Measurements from ENCODE around the gene IFT25.

Gene IFT25

GRCh38 chr1:53927376-53927881 lies 18.1 kb downstream of the IFT25 start:
- DNase-seq (ENCODE audit: low read depth): no peak

DNA sequence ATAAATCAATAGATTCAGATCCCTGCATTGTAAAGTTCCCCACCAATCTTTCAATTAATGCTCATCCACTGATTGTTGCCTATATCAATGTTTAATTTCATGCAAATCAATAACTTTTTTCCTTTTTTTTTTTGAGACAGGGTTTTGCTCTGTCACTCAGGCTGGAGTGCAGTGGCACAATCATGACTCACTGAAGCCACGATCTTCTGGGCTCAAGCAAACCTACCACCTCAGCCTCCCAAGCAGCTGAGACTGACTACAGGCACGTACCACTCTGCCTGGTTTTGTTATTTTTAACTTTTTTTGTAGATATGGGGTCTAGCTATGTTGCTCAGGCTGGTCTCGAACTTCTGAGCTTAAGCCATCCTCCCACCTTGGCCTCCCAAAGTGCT lies 25.8 kb downstream of the IFT25 start:
- no peak for DNase-seq (ENCODE audit: low read depth)

DNA sequence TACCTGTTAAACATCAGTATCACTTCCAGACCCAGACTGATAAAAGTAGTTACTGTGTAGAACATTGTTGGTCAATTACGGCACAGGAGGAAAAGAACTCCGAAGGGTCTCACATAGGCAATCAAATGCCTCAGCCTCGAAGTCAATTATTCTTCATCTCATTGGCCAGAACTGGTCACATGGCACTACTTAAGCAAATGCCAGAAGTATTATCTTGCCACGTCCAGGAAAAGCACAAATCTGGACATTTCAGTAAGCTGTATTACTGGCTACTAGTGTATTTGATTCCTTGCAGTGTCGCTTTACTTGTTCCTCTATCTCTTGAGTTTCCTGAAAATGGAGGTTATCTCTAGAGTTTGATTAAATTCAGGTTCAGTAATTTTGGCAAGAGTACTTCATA lies 27.2 kb downstream of the IFT25 start:
- no peak for DNase-seq (ENCODE audit: low read depth)

DNA sequence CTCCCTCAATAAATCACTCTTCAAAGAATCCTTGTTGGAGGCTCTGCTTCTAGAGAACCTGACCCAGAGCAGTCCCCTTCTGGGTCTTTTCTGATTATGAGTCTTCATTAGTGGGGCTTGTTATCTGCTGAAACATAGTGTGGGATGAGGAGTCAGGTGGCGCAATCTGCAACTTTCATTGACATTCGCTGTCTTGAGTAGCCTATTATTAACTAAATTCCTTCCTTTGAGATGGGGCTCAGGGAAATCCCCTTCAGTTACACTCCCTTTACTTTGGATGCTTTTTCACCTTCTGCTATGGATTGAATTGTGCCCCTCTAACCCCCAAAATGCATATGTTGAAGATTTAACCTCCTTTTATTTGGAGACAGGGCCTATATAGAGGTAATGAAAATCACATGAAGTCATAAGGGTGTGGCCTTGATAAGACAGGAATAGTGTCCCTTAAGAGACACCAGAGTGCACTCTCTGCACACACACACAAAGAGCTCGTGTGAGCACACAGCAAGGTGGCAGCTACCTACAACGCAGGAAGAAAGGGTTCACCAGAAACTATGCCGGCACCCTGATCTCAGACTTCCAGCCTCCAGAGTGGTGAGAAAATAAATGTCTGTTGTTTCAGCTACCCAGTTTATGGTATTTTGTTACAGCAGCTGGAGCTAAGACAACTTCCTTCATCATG lies 32.0 kb downstream of the IFT25 start:
- DNase-seq (ENCODE audit: low read depth): no peak

DNA sequence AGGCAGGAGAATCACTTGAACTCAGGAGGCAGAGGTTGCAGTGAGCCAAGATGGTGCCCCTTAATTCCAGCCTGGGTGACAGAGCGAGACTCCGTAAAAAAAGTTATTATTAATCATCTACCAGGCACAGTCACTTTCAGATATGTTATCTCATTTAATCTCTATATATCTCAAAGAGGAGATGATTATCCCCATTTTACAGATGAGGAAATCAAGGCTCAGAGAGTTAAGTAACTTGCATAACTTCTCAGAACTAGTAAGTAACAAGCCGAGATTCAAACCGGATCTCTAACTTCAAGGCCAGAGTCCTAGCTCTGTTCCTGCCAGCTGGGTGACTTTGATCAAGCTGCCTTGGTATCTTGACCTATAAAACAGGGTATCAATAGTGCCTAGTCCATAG lies 34.1 kb downstream of the IFT25 start:
- DNase-seq (ENCODE audit: low read depth): no peak

GRCh38 chr1:53909946-53910345 lies 35.6 kb downstream of the IFT25 start:
- DNase-seq (ENCODE audit: low read depth): no peak

DNA sequence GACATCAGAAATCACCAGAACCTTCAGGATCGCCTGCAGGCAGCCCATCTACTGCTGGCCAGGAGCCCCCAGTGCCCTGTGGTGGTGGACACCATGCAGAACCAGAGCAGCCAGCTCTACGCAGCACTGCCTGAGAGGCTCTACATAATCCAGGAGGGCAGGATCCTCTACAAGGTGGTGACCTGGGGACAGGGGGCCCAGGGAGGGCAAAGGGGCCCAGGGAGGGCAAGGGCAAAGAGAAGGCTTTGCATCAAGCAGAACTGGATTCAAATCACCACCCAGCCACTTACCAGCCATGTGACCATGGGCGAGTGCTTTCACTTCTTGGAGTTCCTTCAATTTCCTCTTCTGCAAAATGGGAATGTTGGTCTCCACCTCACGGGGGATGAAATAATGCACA lies 39.4 kb downstream of the IFT25 start:
- DNase-seq (ENCODE audit: low read depth): no peak

DNA sequence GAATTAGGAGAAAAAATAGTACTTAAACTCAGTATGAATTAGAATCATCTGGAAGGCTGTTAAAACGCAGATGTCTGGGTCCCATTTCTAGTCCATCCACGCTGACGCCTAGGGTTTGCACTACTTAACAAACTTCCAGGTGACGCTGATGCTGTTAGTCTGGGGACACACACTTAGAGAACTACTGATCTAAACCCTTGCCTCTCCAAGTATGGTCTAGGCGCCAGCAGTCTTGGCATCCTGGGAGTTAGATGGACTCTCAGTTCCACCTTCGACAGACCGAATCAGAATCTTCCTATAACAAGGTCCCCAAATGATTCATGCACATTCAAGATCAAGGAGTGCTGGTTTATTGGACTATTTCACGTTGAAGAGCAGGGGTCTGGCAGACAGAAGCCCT lies 40.0 kb downstream of the IFT25 start:
- DNase-seq (ENCODE audit: low read depth): no peak

DNA sequence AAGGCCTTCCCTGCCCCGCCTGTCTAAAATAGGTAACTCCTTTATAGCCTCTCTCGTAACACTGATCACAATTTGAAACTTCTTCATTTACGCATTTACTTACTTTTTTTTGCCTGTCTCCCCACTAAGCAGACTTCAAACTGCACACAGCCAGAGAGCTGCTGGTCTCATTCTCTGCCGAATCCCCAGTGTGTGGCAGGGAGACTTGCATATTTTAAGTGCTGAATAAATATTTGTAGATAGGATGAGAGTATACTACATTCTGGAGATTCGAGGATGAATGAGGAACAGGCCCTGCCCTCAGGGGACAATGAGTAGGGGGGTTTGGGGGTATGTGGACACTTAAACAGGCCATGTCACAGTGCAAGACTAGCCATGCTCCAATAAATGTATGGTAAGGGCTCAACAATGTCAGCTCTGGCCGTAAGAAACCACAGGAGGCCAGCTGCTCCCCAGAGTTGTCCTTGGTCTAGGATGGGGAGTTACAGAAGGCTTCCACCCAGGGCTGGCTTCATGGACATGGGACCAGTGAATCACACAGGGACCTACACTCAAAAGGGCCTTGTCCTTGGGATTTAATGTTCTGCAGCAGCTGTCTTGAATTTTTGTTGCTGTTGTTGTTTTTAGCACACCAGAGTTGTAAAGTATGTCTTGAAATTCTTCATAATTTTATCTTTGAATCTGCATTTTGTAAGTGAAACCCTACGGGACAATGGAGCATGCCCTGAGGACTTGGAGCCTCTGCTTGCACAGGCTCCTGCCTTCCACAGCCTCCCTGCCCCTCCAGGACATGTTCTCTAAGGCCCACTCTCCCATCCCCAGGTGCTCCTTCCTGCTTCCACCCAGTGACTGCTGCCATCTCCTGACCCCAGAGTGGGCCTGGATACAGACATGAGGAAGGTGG lies 43.0 kb downstream of the IFT25 start:
- DNase-seq (ENCODE audit: low read depth): no peak

DNA sequence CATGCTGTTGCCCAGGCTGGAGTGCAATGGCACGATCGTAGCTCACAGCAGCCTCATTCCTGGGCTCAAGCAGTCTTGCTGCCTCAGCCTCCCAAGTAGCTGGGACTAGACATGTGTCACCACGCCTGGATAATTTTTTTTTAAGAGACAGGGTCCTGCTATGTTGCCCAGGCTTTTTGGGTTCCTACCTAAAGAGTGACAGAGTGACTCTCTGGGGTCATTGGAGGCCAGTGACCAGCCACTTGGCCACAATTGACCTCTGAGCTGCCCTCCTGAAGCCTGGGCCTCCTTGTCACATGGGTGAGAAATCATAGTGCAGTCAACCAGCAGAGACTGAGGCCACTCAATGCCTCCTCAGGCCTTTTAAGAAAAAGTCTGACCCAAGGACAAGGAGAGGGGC lies 45.8 kb downstream of the IFT25 start:
- DNase-seq (ENCODE audit: low read depth): no peak

DNA sequence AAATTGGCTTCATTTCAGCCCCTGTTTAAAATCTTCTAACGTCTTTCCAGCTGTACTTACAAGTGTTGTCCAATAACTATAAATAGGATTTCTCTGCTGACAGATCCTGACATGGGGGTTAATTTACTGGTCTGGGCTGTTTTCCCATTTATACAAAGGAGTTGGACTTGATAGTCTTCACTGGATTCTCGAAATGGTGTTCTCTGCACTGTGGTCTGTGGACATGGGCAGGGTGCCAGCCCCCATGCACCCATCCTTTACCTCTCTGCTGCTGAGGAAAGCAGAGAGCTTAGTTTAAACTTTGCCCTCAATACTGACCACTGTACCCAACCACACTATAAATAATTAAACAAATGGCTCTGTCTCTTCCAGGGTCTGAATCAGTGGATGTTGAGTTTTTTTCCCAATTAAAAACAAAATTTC lies 46.3 kb downstream of the IFT25 start:
- no peak for DNase-seq (ENCODE audit: low read depth)

DNA sequence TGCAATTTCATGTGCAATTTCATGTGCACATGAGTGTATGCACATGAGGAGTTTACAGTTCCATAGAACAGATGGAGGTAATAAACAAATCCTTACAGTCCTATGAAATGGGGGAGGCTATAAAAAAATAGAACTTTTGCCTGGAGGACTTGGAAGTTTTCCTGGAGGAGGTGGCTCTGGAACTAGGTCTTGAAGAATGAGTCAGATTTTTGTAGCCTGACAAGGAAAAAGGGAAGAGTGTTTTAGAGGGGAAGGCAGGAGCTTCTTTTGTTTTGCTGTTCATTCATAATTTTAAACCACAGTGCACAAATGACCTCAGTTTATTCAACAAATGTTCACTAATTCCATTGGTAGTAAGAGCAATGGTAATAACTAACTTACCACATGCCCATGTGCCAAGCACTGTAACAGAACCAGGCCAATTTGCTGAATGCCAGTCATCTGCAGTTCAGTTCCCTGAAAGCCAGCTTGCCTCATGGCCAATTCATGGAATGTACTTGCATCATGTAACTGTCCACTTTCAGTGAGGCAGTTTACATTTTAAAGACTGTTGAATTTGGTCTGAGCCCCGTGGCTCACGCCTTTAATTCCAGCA lies 48.8 kb downstream of the IFT25 start:
- no peak for DNase-seq (ENCODE audit: low read depth)

- DNase-seq (ENCODE audit: low read depth): no peak
Observed at GRCh38 chr1:53895421-53895820, 50.1 kb downstream of the IFT25 start.

- no peak for DNase-seq (ENCODE audit: low read depth)
Observed at GRCh38 chr1:53894644-53895043, 50.9 kb downstream of the IFT25 start.

DNA sequence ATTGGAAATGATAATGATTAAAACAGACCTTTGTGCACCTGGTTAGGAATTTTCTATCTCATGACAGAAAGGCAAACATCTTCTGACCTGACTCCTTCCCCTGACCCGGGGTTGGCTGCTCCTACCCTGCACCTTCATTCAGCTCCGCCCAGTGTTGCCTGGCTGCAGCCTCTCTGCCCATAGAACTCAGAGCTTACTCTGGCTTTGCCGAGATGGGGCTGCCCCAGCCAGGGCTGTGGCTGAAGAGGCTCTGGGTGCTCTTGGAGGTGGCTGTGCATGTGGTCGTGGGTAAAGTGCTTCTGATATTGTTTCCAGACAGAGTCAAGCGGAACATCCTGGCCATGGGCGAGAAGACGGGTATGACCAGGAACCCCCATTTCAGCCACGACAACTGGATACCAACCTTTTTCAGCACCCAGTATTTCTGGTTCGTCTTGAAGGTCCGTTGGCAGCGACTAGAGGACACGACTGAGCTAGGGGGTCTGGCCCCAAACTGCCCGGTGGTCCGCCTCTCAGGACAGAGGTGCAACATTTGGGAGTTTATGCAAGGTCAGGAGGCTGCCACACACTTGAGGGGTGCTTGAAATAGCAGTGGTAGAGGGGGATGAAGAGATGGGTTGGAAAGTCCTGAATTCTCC lies 51.4 kb downstream of the IFT25 start, which contains the start of gene DIO1:
Gene DIO1 (plus strand): TSS at position 189 of the 638 bp plus-strand sequence. CDS start 24 bp downstream, at position 213.
- DNase-seq (ENCODE audit: low read depth): no peak

GRCh38 chr1:53892911-53893310 lies 52.6 kb downstream of the IFT25 start:
- no peak for DNase-seq (ENCODE audit: low read depth)

- DNase-seq (ENCODE audit: low read depth): no peak
Observed at GRCh38 chr1:53891678-53892077, 53.8 kb downstream of the IFT25 start.

GRCh38 chr1:53891018-53891417 lies 54.5 kb downstream of the IFT25 start:
- DNase-seq (ENCODE audit: low read depth): no peak

- DNase-seq (ENCODE audit: low read depth): no peak
Observed at GRCh38 chr1:53890522-53890941, 55.0 kb downstream of the IFT25 start.

- peak; percentile 79 for DNase-seq (ENCODE audit: low read depth)
Observed at GRCh38 chr1:53889304-53890298, 55.9 kb downstream of the IFT25 start, which contains the start of gene YIPF1. Gene YIPF1 (minus strand): TSS chr1:53889797. CDS start chr1:53888937, 860 bp downstream.

GRCh38 chr1:53888681-53889080 lies 56.8 kb downstream of the IFT25 start:
- DNase-seq (ENCODE audit: low read depth): no peak

Data from activated T-helper 9 cell treated with anti-CD3 and anti-CD28 coated beads, Interleukin-2, amount 50 U/mL, for 16 hours (primary cell).